Fibroblast of skin of back (primary cell): Measurements from ENCODE around the gene TESPA1.
A peak's percentile ranks its signal among the peaks of the same experiment; 100 is the strongest.

ENCODE experiments used
- DNase-seq: peaks from one replicate; pipeline ENCODE4 v3.0.0-alpha.2; 2013

TESPA1 gene

GRCh38 chr12:54981796-54982195, 2.8 kb downstream of the TESPA1 start:
- DNase-seq = no peak

DNA sequence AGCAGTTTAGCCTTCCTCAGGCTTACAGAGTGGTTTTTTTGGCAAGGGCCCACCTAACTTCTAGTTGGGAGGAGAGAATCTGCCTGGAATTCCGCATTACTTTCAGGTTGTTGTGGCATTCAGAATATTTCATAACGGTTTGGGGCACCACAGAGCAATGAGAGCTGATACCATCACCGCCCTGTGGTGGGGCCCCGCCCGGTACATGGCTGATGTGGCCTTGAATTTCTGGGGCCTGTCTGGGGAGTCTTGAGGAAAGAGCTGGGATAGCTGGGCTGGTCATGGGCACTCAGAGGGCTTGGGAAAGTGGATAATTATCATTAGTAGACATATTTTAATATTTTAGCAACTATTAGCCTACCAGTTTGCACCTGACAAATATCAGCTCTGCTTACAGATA, 4.2 kb downstream of the TESPA1 start:
- no peak for DNase-seq

DNA sequence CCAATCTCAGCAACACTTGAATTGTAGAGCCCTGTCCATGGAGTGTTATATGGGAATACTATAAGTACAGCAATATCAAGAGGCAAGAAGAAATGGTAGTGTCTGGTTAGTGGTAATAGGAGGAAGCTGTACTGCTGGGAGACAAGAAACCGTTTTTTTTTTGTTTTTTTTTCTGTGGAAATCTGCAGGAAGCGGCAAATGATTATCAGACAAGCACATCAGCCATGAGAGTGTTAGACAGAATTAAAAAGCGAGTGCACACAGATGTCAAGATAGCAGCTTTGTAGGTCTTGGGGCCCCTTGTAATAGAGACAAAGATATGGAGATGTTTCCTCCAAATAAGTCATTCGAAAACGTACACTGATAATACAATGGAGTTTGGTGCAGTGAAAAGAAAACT, 6.7 kb downstream of the TESPA1 start:
- DNase-seq = no peak

DNA sequence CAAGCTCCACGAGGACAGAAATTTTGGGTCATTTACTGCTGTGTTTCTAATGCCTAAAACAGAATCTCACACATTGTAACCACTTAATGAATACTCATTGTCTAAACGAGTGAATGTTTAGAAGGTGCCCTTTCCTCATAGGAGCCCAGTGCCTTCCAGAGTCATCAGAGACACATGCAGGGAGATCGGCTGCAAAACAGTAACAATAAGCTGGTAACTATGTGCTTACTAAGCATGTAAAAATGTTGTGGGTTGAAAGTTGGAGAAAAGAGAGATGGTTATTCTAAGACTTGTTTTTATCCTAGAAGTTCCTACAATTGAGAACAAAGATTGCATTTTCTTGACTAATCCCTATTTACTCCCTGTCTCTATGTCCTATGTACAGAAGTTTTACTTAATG, 7.4 kb downstream of the TESPA1 start:
- DNase-seq = peak; percentile 73

GRCh38 chr12:54975875-54976274, 8.7 kb downstream of the TESPA1 start:
- DNase-seq = no peak

DNA sequence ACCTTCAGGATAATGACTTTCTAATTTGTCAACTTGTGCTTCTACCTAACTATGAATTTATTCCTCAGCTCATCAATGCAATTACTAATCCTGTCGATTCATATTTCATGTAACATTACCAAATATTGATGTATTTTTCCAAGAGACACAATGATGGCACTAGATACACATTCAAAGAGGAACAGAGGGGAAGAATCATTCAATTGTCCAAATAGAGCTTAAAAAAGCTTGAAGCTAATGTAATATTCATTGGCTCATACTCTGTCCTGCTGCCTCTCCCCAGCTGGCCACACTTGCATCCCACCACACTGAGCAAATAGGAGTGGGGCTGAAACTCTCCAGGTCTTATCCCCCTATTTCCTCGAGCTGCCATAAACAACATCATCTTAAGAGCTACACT, 9.3 kb downstream of the TESPA1 start:
- no peak for DNase-seq

GRCh38 chr12:54974279-54974678, 10.3 kb downstream of the TESPA1 start:
- no peak for DNase-seq

DNA sequence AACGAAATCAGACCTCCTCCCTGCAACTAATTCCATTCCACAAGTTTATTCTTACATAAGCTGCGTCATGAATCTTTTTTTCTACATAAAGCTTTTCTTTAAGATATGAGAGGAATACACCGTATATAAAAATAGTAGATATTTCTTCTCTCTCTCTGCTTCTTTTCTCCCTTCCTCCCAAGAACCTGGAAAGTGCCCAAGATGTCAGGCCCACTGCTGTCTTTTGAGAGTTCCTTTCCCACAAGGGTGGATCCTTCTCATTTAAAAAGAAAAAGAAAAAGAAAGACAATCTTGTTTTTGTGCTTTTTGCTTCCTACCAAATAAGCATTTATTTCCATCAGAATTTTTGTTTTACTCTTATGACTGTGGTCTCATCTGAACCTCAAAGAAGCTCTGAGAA, 11.0 kb downstream of the TESPA1 start:
- DNase-seq = no peak

DNA sequence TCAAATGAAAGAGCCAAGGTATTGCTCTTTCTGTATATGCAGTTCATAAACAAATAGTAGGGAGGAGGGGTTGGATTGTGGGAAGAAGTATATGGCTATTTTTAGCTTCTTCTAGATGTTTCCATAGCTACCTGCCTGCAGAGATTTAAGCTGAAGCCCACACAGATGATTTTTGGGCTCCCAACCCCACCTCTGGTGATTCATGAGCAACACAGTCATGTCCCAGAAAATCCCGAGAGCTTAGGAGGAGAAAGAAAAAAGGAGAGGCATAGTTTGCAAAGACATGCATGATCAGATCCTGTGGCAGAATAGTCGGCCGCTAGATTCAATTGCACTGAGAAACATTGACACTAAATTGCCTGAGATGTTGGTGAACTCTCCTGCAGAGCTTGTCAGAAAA, 13.8 kb downstream of the TESPA1 start:
- DNase-seq = no peak

DNA sequence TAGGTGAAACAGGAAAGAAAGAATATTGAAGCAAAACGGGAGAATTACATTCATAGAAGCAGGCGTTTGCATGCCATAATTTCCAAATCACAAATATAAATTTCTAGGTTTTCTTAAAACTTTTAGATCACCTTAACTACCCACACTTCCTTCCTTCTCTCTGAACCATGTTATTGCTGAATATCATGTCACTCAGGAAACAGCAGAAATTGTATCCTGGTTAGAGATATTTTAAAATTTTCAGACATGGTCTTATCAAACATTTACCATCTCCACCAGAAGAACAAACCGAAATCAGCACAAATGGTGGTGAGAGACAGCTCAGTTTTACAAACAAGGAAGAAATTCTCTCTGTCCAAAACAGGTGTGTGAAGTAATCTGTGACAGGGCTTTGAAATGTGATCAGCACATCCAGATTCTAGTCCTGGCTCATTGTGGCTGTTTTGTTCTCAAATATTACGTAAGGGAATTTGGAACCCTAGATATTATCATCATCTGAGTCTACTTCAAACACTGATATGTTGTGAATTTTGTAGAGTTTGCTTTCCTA, 16.3 kb downstream of the TESPA1 start:
- no peak for DNase-seq

DNA sequence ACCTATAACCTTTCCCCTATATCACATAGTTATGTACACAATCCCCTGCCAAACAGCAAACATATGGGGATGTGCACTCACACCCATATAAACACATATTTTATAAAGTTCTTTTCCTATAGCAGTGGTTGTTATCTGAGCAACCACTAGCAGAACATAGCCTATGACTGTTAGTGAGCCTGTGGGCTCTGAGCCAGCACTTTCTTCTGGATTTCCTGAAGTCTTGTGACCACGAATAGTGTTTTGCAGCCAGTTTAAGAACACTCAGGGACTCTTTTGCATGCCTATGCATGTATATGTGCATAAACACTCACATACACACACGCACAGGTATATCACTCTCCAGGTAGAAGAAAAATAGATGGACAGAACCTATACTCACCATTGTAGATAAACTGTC, 17.1 kb downstream of the TESPA1 start:
- DNase-seq = no peak

- no peak for DNase-seq
Observed at GRCh38 chr12:54961190-54961589, 23.4 kb downstream of the TESPA1 start.

- DNase-seq = no peak
Observed at GRCh38 chr12:54959291-54960018, 25.1 kb downstream of the TESPA1 start.

DNA sequence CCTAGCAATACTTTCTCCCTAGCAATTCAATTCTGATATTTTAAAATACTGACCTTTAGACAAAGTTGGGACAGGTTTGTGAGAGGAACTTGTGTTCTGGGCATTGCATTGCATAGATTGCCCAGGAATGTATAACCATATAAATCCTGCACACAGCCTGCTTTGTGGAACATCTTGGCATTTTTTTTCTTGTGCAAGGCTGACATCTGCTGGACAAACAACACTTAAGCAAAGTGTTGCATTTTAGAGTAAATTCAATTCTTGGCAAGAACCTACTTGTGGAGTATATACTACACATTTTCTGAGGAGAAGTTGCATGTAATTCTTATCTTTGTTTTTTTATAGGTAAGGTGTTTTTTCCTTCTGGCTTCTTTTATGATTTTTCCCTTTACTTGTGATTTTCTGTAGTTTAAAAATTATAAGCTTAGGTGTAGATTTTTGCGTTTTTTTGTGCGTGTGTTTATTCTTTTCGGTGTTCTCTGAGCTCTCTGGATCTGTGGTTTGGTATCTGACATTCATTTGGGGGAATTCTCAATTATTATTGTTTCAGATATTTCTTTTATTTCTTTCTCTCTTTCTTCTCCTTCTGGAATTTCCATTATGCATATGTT, 26.4 kb downstream of the TESPA1 start:
- peak; percentile 63 for DNase-seq

GRCh38 chr12:54956818-54957641, 27.5 kb downstream of the TESPA1 start:
- no peak for DNase-seq

- DNase-seq = no peak
Observed at GRCh38 chr12:54956322-54956721, 28.2 kb downstream of the TESPA1 start.

- no peak for DNase-seq
Observed at GRCh38 chr12:54954801-54955200, 29.8 kb downstream of the TESPA1 start.

- no peak for DNase-seq
Observed at GRCh38 chr12:54954228-54954627, 30.3 kb downstream of the TESPA1 start.

- DNase-seq = no peak
Observed at GRCh38 chr12:54950071-54950727, 34.4 kb downstream of the TESPA1 start.

- no peak for DNase-seq
Observed at GRCh38 chr12:54949073-54949711, 35.4 kb downstream of the TESPA1 start.

GRCh38 chr12:54948171-54948570, 36.4 kb downstream of the TESPA1 start:
- DNase-seq = no peak

DNA sequence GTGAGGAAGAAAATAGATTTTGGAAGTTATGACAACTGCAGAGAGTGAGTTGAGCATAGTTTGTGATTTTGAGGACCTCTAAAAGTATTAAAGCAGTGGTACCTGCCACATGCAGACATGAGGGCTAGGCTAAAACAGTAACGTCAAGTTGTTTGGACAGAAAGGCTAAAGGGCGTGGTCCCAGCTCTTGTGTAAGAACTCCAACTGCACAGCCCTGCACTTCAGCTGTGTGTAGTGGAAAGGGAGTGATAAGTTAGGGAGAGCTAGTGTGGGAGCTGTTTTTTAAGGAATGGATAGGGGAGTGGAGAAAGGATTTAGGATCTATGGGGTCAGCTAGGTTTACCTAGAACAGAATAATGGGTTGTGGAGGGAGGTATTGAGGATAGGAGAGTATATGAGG, 39.5 kb downstream of the TESPA1 start:
- no peak for DNase-seq
